NCI-H1105 treated with DMSO at 0.1 percent for 48 hours (cell line): ENCODE results near the gene ZFAND4.
A peak's percentile ranks its signal among the peaks of the same experiment; 100 is the strongest.
"Not testable (repeated sequence)": the region's sequence is repeated elsewhere in the genome, so short reads cannot be mapped to it uniquely, and the experiment has no call there.

Source experiments
- DNase-seq: peaks from one replicate; lab custom pipeline; 2025; lab: John Stamatoyannopoulos, UW

ZFAND4 gene

DNA sequence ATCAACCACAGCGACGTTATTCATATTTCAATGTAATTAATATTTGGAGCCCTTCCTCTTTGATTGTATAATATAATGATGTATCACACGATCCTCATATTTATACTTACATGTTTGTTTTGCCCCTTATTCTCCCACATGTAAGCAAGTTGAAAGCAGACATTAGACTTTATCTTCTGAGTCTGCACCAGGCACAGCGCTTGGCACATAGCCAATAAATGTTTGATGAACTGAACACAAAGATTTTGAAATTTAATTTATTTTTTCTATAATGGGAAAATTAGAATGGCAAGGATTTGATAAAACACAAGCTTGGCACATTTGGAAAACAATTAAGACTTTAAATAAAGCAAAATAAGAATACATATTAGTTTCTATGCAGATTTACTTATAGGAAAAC is 31.6 kb downstream of the ZFAND4 start:
- DNase-seq: no peak

DNA sequence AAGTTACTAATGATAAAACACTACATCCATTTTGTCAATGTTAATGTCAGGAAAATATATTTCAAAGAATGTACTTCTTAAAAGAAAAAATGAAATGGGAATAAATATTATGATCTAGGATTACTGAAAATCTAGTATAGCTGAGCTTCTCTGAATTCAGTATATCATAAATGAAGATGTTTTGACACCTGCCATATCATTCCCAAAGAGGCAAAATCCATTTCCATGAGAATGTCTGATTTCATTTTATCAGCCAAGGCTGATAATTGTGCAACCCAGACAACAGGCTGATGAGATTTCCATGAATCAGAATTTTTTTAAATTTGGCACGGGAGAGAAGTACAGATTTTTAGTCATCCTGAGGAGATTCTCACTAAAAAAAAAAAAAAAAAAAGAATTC is 32.5 kb downstream of the ZFAND4 start:
- no peak for DNase-seq

DNA sequence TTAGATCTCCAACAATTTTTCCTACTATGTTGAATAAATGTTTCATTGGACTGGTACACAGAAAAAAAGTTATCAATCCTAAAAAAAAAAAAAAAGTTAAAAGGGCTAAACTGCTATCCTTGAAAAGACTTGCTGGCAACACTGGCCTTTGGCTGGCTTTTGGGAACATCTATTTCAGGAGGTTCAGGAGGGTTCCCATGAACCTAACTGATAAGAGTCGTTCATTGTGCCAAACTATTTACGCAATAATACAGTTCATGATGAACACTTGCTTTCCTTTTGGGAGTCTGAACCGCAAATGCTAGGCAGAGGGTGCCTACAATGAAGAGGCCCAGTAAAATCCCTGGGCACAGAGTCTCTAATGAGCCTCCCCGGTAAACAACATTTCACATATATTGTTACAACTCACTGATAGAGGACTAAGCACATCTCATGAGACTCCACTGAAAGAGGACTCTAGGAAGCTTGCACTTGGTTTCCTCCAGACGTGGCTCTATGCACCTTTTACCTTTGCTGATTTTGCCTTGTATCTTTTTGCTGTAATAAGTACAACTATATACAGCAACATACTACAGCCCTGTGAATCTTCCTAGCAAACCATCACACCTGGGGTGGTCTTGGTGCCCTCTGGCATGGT is 45.0 kb downstream of the ZFAND4 start:
- DNase-seq: no peak

DNA sequence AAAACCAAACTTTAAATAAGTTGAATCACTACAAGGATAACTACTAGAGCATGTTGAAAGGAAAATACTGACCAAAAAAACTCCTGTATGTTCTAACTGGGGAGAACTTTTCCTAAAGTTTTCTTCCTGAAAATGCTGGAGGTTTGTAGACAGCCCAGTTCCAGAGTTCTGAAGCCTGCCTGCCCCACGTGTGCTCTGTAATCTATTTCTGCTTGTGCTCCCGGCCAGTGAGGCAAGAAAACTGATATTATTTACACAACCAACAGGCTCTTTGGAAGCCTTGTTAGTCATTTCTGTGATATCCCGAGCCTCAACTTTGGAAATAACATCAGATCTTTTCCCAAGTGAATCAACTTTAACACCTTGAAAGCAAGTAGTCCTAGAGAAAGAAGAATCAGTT is 46.7 kb downstream of the ZFAND4 start:
- DNase-seq: no peak

DNA sequence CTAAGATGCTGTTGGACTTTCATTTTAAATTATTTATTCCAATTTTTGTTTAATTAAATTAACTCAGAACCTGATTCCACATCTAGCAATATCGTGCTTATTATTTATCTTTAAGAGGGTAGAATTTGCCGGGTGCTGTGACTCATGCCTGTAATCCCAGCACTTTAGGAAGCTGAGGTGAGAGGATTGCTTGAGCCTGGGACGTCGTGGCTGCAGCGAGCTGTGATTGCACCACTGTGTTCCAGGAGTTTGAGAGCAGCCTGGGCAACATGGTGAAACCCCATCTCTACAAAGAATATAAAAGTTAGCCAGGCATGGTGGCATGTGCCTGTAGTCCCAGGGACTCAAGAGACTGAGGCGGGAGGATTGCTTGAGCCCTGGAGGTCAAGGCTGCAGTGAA is 47.8 kb downstream of the ZFAND4 start:
- no peak for DNase-seq

DNA sequence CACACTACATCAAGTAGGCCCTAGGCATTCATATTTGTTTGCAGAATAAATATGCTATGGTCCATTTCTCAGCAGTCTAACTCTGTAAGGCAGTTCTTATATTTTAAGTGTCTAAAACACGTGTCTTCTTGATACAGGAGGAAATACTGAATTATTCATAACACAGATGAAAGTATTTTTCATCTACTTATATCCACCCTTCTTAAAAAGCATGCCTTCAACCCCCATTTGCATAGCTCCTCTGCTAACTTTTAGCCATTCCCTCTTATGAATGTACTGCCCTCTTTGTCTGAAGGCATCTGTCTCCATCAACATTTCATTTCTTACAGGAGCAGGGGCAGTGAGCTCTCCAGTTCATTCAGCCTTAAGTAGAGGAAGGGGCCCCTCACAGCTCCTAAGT is 57.7 kb downstream of the ZFAND4 start:
- DNase-seq: no peak

DNA sequence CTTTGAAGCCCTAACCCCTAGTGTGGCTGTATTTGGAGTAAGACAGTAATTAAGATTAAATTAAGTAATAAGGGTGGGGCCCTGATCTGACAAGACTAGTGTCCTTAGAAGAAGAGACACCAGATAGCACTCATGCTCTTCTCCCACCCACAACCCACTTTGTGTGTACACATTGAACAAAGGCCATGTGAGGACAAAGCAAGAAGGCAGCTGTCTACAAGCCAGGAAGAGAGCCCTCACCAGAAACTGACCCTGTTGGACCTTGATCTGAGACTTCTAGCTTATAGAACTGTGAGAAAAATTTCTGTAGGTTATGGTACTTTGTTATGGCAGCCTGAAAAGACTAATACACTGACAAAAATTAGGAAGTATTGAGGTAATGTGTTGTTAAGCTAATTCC is 59.8 kb downstream of the ZFAND4 start:
- DNase-seq: no peak

DNA sequence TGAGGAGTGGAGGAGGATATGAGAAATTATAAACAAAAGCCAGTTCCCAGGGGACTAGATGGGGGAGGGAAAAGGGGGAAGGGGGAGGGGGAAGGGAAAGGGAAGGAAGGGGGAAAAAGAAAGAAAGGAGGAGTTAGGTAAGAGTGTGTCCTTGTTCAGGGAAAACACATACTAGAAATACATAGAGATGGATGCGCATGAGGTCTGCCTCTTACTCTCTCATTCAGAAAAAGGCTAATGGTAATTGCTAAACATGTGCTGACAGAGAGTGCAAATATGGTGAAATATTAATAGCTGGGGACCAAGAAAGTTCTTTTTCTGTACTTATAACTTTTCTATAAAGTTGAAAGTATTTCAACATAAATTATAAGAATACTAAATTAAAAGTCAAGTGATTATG is 64.5 kb downstream of the ZFAND4 start:
- DNase-seq: no peak

DNA sequence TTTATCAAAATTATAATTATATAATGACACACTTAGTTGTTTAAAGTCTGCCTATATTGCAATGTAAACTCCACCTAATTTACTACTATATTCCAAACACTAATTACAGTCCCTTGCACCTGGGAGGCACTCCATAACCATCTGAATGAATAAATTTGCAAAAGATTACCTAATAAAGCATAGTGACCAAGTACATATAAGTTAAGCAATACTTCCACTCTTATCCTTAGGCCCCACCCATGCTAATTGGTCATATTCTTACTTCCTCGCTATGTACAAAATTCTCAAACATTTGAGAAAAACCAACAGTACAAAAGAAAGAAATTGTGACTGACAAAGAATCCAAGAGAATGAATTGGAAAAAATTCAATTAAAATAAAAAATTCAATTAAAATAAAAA is 65.3 kb downstream of the ZFAND4 start:
- no peak for DNase-seq

DNA sequence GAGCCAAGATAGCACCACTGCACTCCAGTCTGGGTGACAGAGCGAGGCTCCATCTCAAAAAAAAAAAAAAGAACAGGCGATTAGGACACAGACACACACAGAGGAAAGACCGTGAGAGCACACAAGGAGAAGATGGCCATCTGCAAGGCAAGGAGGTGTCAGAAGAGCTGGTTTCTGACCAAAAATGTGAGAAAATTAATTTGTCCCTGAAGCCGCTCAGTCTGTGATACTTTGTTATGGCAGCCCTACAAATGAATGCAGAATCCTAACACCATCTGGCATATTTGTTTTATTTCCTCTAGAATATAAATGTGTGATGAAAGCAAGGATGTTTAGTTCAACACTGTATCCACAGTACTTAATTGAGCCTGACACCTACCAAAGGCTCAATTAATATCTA is 69.7 kb downstream of the ZFAND4 start:
- DNase-seq: no peak

DNA sequence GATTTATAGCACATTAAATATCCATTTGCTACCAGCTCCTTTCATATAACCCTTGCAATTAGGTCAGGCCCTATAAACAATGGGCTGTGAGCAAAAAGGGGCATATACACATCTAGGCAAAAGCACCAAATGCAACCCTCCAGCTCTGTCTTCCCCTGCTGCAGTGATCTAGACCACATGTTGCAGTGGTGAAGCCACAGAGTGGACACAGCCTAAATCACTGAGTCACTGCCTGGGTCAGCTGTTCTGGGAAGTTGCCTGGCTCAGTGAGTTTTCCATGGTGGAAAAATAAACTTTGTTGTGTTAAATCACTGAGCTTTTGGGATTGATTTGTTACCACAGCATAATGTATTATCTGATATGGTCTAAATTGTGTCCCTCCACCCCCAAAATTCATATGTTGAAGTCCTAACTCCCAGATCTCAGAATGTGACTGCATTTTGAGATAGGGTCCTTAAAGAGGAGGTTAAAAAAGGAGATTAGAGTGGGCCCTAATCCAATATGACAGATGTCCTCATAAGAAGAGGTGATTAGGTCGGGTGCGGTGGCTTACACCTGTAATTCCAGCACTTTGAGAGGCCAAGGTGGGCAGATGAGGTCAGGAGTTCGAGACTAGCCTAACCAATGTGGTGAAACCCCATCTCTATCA is 70.4 kb downstream of the ZFAND4 start:
- no peak for DNase-seq

DNA sequence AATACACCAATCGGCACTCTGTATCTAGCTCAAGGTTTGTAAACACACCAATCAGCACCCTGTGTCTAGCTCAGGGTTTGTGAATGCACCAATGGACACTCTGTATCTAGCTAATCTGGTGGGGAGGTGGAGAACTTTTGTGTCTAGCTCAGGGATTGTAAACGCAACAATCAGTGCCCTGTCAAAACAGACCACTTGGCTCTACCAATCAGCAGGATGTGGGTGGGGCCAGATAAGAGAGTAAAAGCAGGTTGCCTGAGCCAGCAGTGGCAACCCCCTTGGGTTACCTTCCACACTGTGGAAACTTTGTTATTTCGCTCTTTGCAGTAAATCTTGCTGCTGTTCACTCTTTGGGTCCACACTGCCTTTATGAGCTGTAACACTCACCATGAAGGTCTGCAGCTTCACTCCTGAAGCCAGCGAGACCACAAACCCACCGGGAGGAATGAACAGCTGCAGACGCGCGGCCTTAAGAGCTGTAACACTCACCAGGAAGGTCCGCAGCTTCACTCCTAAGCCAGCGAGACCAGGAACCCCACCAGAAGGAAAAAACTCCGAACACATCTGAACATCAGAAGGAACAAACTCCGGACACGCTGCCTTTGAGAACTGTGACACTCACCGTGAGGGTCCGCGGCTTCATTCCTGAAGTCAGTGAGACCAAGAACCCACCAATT is 71.2 kb downstream of the ZFAND4 start:
- DNase-seq: not testable (repeated sequence)

DNA sequence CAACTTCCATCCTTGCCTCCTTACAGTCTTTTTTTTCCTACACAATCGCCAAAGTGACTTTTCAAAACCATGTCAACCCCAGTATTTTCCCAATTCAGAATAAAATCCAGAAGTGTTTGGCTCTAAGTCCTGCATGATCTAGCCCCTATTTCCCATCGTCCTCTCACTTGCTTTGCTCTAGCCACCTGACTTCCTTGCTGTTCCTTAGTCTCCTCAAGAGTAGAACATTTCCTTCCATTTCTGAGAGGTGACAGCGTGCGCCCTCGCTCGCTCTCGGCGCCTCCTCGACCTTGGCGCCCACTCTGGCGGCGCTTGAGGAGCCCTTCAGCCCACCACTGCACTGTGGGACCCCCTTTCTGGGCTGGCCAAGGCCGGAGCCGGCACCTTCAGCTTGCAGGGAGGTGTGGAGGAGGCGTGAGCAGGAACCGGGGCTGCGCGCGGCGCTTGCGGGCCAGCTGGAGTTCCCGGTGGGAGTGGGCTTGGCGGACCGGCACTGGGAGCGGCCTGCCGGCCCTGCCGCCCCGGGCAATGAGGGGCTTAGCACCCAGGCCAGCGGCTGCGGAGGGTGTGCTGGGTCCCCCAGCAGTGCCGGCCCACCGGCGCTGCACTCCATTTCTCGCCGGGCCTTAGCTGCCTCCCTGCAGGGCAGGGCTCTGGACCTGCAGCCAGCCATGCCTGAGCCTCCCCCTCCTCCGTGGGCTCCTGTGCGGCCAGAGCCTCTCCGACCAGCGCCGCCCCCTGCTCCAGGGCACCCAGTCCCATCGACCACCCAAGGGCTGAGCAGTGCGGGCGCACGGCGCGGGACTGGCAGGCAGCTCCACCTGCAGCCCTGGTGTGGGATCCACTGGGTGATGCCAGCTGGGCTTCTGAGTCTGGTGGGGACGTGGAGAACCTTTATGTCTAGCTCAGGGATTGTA is 72.0 kb downstream of the ZFAND4 start:
- not testable (repeated sequence) for DNase-seq

DNA sequence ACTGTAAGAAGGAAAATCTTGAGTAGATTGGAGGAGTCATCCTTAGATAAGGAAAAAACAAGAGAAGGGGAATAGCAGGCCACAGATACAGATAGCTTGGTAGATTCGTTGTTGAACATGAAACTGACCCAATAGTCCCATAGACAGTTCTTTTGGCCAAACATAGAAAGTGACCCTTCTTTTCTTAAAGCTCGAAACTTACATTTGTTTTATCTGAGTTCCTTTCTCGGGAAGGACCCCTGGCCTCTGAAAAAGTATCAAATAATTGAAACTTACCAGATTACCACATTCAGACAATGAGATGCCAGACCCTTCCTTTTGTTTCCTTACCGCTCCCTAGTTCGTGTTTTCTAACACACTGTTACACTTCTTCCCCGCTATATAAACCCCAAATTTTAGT is 72.9 kb downstream of the ZFAND4 start:
- no peak for DNase-seq

DNA sequence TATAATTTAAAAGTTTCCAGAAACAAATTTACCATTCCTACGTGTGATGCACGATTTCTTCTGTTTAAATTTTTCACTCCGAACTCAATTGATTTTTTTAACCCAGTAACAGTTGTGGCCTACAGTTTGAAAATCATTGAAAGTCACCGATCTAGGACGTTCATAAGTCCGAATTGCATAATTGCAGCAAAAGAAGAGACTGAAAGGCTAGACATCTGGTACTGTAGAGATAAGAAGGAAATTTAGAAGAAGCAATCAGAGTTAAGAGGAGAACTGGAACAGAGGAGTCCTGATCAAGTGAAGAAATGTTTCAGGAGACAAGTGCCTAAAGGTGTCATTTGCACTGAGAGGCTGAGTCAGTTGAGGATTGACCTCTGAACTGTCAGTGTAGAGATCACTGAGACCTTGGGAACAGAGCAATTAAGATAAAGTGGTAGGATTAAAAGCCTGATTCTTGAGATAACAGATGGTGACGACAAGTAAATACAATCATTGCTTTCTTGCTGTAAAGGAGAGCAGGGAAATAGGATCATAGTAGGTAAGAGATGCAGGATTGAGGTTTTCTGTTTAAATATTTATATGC is 73.5 kb downstream of the ZFAND4 start:
- no peak for DNase-seq

DNA sequence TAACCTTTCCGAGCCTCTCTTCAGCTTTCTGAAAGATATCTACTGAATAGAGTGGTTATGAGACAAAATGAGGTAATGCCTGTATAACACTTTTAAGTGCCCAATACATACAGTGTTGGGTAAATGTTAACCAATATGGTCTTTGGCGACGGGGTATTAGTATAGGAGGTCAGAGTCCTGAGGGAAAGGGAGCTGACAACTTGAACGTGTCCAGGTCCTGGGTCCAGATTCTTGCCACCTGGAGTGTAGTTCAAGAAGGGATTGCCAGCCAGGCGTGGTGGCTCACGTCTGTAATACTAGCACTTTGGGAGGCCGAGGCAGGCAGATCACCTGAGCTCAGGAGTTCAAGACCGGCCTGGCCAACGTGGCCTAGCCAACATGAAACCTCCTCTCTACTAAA is 76.0 kb downstream of the ZFAND4 start:
- no peak for DNase-seq

DNA sequence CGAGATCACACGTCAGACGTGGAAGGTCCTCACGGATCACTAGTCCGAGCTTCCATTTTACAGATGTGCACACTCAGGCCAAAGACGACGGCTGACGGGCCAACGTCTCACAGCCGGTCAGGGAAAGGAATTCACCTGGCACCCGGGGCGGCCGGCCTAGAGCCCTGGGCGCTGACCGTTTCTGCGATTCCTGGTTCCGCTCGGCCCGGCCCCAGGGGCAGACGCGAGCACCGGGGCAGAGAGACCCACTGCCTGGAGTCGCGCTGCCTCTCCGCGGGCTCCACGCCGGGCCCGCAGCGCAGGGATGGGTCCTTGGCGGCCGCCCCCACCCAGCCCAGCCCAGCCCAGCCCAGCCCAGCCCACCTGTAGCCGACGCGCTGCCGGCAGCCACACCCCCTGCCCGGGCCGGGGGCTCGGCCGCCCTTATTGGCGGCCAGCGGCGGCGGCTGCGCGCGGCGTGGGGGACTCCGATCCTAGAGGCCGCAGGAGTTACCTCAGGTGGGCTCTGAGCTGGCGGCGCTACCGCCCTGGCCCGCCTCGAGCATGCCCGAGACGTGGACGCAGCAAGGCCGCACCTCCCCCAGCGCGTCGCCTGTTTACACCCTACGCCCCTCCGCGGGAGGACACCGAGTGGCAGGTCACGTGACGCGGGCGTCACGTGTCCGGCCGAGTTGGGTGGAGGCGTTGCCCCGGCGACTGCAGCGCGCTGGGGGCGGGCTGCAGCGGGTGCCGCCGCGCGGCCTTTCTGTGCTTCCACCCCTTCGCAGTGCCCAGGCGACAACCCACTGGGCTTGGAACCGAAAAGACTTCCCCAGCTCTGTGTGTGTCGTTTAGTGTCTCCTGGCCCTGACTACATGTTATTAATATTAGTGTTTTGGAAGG is 78.1 kb downstream of the ZFAND4 start:
- DNase-seq: peak; percentile 78

DNA sequence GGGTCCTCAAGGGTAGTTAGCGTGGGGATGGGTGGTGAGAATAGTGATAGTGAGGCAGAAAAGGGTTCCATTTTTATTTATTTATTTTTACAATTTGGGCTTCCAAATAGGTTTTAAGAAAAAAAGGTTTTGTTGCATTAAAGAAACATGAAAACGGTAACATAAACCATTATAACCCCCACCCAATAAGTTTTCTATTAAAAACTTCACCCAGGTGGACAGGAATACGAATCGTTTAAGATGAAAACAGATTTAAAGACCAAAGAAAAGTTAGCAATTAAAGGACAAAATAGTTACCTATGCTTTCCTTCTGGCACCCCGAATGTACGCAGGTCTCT is 78.7 kb downstream of the ZFAND4 start:
- no peak for DNase-seq

DNA sequence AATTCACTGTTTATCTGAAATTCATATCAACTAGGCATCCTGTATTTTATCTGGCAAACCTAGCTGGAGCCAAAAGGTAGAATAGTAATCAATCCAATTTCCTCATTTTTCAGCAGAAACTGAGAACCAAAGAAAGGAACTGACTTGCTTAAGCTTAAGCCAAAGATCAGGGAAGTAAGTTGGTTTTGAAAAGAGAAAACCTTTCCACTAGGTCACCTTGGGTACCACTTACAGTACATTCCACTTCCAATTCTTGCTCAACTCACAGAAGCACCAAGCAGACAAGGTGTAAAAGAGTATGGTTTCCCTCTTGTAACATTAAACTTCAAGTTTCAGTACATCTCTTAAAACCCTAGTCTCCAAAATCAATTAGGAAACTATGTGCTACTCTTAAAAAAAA is 79.6 kb downstream of the ZFAND4 start:
- no peak for DNase-seq

DNA sequence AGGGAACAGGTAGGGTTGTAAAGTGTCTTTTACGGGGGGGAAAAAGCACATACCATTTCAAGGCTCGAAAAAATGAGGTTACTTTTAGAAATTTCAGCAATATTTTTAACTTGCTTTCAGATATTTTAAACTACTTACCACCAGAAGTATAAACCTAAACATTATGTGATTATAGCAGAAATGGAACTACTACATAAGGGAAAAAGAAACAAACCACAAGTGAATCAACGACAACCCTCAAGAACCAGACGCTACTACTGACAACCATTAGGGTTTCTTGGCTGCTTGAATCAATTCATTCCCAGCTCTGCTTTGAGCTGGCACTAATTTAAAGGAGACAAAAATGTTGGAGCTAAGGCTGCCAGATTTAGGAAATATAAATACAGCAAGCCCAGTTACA is 80.1 kb downstream of the ZFAND4 start:
- DNase-seq: no peak

DNA sequence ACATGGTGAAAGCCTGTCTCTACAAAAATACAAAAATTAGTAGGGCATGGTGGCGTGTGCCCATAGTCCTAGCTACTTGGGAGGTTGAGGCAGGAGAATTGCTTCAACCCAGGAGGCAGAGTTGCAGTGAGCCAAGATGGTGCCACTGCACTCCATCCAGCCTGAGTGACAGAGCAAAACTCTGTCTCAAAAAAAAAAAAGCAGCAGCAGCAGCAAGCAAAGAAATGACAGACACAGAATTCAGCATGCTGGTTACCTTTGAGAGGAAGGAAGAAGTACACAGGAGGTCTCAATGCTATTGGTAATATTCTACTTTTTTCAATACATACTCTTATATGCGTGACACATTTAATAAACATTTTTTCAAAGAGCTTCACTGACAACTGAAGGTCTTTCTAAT is 81.3 kb downstream of the ZFAND4 start:
- no peak for DNase-seq
